HFF-Myc (cell line): Measurements from ENCODE around the gene HS3ST4.
A peak's percentile ranks its signal among the peaks of the same experiment; 100 is the strongest.

Experiments used
- DNase-seq: peaks from one replicate; pipeline ENCODE4 v3.0.0-alpha.2; 2011; ENCODE audit warnings: low read depth; ENCODE audit errors: extremely low read depth
- H3K4me3 ChIP-seq: replicated peaks from 2 replicates; pipeline ENCODE4 v1.5.1; 2011; ENCODE audit warnings: low read depth, mild to moderate bottlenecking, control low read depth, low read length
- TF ChIP-seq, protein P1 (sequence below): IDR thresholded peaks from 2 replicates; pipeline ENCODE4 v1.5.1; 2012; ENCODE audit warnings: mild to moderate bottlenecking, low read depth, low read length, control low read depth; ENCODE audit errors: missing control alignments

The HS3ST4 gene

DNA sequence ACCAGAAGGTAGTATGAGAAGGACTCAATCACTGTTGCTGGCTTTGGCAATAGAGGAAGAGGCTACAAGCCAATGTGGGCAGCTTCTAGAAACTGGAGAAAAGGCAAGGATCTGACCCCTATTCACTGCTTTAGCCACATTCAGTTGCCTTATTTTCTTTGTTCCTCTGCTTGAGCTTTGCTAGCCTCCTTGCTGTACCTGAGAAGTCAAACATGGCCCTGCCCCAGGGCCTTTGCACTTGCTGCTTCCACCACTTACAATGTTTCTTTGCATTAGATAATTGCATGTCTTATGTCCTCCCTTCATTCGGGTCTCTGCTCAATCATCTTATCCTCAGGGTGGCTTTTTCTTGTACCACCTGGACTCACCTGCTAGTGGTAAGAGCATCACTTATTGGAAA, 15.8 kb downstream of the HS3ST4 start:
- H3K4me3 ChIP-seq, result no peak overlapping the region
- TF ChIP-seq, protein P1, sequence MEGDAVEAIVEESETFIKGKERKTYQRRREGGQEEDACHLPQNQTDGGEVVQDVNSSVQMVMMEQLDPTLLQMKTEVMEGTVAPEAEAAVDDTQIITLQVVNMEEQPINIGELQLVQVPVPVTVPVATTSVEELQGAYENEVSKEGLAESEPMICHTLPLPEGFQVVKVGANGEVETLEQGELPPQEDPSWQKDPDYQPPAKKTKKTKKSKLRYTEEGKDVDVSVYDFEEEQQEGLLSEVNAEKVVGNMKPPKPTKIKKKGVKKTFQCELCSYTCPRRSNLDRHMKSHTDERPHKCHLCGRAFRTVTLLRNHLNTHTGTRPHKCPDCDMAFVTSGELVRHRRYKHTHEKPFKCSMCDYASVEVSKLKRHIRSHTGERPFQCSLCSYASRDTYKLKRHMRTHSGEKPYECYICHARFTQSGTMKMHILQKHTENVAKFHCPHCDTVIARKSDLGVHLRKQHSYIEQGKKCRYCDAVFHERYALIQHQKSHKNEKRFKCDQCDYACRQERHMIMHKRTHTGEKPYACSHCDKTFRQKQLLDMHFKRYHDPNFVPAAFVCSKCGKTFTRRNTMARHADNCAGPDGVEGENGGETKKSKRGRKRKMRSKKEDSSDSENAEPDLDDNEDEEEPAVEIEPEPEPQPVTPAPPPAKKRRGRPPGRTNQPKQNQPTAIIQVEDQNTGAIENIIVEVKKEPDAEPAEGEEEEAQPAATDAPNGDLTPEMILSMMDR, result no peak
- no peak for DNase-seq

DNA sequence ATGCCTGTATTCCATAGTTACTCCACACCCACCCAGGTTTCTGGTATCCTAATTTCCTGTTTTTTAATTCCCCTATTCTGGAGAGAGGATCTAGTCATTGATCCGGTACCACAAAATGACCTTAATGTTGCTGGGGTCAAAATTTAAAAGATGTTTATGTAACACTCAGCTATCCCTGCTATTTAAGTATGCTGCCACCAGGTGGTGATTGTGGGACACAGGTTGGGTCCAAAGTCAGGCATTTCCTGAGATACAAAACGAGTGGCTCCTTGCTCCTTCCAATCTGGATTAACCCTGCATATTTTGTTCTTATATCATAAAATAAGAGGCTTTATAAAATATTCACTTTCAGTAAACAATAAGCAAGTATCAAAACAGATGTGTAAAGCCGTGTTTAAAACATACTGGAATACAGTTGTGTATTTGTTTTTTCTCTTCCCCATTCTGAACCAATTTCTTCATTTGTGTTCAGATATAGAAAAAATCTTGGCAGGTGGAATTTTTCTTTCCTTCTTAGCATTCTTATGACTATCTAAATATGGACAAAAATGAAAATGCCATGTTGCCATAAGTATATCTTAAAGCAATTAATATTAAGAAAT, 16.3 kb downstream of the HS3ST4 start:
- DNase-seq, result peak; percentile 1
- TF ChIP-seq, protein P1, result peak; percentile 28

DNA sequence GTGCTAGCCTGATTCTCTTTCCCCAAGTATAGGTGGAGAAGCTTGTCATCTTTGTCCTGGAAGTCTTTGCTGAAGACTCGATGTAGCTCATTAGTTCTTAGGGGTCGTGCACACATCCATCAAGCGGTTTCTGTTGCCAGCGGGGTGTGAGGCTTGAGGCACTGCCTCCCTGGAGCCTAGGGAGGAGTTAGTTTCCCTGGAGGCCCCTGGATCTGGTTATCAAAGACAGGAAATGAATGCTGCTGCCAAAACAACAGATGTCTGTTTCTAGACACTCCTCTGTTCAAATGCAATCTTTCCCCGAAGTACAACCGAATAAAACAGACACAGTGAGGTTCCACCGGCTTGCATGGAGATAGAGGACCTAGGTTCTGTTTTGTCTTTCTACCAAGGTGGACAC, 17.5 kb downstream of the HS3ST4 start:
- H3K4me3 ChIP-seq, result no peak overlapping the region
- TF ChIP-seq, protein P1, result no peak
- no peak for DNase-seq

More for the DNA sequence above, 16.3 kb downstream of the HS3ST4 start:
- H3K4me3 ChIP-seq, result no peak overlapping the region

DNA sequence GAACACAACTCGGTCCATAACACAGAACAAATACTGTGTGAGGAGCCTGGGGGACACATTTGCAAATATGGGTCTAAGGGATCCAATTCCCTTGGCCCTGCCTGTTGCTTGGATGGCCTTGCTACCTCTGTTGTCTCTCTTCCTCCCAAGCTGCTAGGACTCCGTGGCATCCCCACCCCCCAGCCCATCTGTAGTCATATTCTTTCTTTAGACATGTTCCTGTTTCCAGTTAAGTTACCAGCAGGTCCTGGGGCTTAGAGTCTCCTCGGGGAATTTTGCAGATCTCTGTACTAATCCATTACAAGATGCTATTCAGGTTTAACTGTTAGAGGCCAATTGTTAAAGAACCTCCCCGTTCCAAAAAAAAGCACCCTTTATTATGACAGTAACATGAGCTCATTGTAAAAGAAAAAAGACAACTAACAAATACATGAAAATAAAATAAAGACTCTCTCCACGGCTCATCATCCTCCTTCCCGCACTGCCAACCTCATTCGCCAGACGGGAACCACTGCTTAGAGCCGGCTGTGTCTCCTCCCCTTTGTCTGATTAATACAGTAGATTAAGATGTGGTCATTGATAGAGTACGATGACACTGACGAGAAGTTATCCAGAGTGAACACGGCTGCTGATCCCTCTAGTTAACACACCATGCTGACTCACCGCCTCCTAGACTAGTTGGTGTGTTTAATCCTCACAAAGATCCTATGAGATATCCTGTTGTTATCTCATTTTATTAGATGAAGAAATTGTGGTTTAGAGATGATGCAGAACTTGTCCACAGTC, 22.2 kb downstream of the HS3ST4 start:
- no peak for DNase-seq
- TF ChIP-seq, protein P1, result no peak
- no peak overlapping the region for H3K4me3 ChIP-seq

DNA sequence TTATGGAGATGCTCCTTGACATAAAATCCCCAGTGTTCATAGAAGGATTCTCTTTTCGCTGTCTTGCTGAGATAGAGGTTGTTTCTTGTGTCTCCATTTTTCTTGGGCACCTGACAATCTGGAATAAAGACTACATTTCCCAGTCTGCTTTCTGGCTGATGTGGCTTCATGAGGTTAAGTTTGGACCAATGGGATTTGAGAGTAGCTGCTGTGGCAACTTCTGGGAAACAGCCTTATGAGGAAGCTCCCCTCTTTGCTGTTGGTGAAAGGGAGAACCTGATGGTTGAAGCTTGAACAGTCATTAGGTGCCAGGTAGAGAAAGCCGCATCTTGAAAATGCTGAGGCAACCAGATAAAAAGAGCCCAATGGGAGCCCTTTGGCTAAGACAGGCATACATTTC, 24.4 kb downstream of the HS3ST4 start:
- TF ChIP-seq, protein P1, result no peak
- no peak for DNase-seq
- no peak overlapping the region for H3K4me3 ChIP-seq

DNA sequence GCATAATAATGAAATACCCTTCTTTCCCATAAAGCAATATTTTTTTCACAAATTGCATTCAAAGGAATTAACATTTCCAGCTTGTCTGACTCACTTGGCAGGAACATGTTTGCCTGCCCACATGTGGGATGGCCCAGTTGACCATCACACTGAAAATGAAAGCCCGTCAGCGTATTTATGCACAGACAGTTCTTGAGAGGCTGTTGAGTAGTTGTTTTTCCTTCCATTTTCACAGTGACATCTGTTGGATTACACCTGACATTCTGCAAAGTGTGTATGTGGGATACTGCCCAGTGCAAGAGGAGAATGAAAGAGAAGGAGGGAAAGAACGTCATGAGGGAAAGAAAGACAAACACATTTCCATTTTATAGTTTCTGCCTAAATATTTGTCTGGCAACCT, 29.7 kb downstream of the HS3ST4 start:
- H3K4me3 ChIP-seq, result no peak overlapping the region
- TF ChIP-seq, protein P1, result no peak

More for the DNA sequence above, 29.7 kb downstream of the HS3ST4 start:
- no peak for DNase-seq
